ENCODE data around the gene TMEM250. TPM values are rescaled to one million over a fixed set of nuclear protein-coding genes. Genes with fewer than 3 reads are reported as not detected.

The TMEM250 gene
- total and polyA plus RNA-seq, 9 of the 15 experiments (the other 6 are each of a cell fraction or from before 2014, with no cell fraction given): 0.32 to 44.6 (median 12.2) TPM

GRCh38 chr9:136089697-136090045, 29.0 kb downstream of the TMEM250 start (continued):
- TF ChIP-seq, protein P1, sequence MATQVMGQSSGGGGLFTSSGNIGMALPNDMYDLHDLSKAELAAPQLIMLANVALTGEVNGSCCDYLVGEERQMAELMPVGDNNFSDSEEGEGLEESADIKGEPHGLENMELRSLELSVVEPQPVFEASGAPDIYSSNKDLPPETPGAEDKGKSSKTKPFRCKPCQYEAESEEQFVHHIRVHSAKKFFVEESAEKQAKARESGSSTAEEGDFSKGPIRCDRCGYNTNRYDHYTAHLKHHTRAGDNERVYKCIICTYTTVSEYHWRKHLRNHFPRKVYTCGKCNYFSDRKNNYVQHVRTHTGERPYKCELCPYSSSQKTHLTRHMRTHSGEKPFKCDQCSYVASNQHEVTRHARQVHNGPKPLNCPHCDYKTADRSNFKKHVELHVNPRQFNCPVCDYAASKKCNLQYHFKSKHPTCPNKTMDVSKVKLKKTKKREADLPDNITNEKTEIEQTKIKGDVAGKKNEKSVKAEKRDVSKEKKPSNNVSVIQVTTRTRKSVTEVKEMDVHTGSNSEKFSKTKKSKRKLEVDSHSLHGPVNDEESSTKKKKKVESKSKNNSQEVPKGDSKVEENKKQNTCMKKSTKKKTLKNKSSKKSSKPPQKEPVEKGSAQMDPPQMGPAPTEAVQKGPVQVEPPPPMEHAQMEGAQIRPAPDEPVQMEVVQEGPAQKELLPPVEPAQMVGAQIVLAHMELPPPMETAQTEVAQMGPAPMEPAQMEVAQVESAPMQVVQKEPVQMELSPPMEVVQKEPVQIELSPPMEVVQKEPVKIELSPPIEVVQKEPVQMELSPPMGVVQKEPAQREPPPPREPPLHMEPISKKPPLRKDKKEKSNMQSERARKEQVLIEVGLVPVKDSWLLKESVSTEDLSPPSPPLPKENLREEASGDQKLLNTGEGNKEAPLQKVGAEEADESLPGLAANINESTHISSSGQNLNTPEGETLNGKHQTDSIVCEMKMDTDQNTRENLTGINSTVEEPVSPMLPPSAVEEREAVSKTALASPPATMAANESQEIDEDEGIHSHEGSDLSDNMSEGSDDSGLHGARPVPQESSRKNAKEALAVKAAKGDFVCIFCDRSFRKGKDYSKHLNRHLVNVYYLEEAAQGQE (IDR thresholded peaks at IDR 0.05; ENCODE audit: borderline replicate concordance): peak; percentile 55; the same call in 1 of the 2 replicates
- TF ChIP-seq, protein P1 (CRISPR knock-in tag; IDR thresholded peaks at IDR 0.05; ENCODE audit: low read depth): no peak
- TF ChIP-seq, protein P2, sequence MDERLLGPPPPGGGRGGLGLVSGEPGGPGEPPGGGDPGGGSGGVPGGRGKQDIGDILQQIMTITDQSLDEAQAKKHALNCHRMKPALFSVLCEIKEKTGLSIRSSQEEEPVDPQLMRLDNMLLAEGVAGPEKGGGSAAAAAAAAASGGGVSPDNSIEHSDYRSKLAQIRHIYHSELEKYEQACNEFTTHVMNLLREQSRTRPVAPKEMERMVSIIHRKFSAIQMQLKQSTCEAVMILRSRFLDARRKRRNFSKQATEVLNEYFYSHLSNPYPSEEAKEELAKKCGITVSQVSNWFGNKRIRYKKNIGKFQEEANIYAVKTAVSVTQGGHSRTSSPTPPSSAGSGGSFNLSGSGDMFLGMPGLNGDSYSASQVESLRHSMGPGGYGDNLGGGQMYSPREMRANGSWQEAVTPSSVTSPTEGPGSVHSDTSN (CRISPR knock-in tag; IDR thresholded peaks at IDR 0.05; ENCODE audit: low read depth): no peak
- TF ChIP-seq, protein P2 (tag; conservative IDR thresholded peaks at IDR 0.05; ENCODE audit: low read depth): peak; percentile 88
- peak; percentile 37 for TF ChIP-seq ZNF316 (IDR thresholded peaks at IDR 0.05)
